K562 (cell line): ENCODE results near the gene TGFBR3L. TPM values are rescaled to one million over a fixed set of nuclear protein-coding genes. Genes with fewer than 3 reads are reported as not detected.

Experiments
- ARID2 ChIP-seq: fragments of 450-650 bp; IDR thresholded peaks from 2 replicates; pipeline ENCODE4 v1.6.1; 2017; ENCODE audit warnings: antibody characterized with exemption, mild to moderate bottlenecking
- BCOR ChIP-seq: fragments of 450-650 bp; IDR thresholded peaks from 2 replicates; pipeline ENCODE4 v1.6.1; 2016
- CBX3 ChIP-seq, 2 experiments: IDR thresholded peaks; 1 replicate in 1 of 2; 2 replicates in 1 of 2; pipeline ENCODE4 v1.6.1; 2012; ENCODE audit warnings: inconsistent platforms in 2 of 2, low read length in 2 of 2, borderline replicate concordance in 1 of 2, control low read depth in 1 of 2
- CCNT2 ChIP-seq: IDR thresholded peaks from 2 replicates; pipeline ENCODE4 v1.6.1; 2011; ENCODE audit warnings: borderline replicate concordance, low read depth, mild to moderate bottlenecking, moderate library complexity, mixed read lengths, low read length; ENCODE audit not compliant: insufficient read length; ENCODE audit errors: extremely low read depth
- DMBX1 ChIP-seq: fragments of 250-450 bp; sonication (Bioruptor Pico); IDR thresholded peaks from 2 replicates; pipeline ENCODE4 v1.8.0; 2022; ENCODE audit warnings: inconsistent platforms, mild to moderate bottlenecking, moderate library complexity, borderline replicate concordance
- DPF2 ChIP-seq: fragments of 450-650 bp; IDR thresholded peaks from 2 replicates; pipeline ENCODE4 v1.6.1; 2016
- EGR1 ChIP-seq: fragments of 450-650 bp; conservative IDR thresholded peaks from 2 replicates; pipeline ENCODE4 v1.6.1; 2017; ENCODE audit warnings: mild to moderate bottlenecking
- KAT2B ChIP-seq: IDR thresholded peaks from one replicate; pipeline ENCODE4 v1.6.1; 2012; ENCODE audit warnings: low read depth, mild to moderate bottlenecking, control low read depth, inconsistent platforms, low read length, moderate library complexity
- LEF1 ChIP-seq: fragments of 450-650 bp; IDR thresholded peaks from 2 replicates; pipeline ENCODE4 v1.6.1; 2016; ENCODE audit warnings: mild to moderate bottlenecking
- POLR2A ChIP-seq: fragments of 450-650 bp; conservative IDR thresholded peaks from 2 replicates; pipeline ENCODE4 v1.6.1; 2016
- RBFOX2 ChIP-seq: fragments of 200-400 bp; formaldehyde crosslinking; IDR thresholded peaks from 2 replicates; pipeline ENCODE4 v1.6.1; 2017; ENCODE audit warnings: low read depth, mild to moderate bottlenecking, low read length, moderate library complexity
- RFX5 ChIP-seq: IDR thresholded peaks from 2 replicates; pipeline ENCODE4 v1.6.1; 2011; ENCODE audit warnings: low read depth, mild to moderate bottlenecking, improper control_type of control experiment, low read length
- SIN3B ChIP-seq: fragments of 450-650 bp; IDR thresholded peaks from 2 replicates; pipeline ENCODE4 v1.6.1; 2017; ENCODE audit warnings: low read depth, mild to moderate bottlenecking, moderate library complexity
- SP1 ChIP-seq: sonication (generic); formaldehyde crosslinking; IDR thresholded peaks from 2 replicates; pipeline ENCODE4 v1.8.1; 2022; ENCODE audit warnings: mild to moderate bottlenecking, missing genetic modification reagents
- ZNF431 ChIP-seq: sonication (generic); formaldehyde crosslinking; IDR thresholded peaks from 2 replicates; pipeline ENCODE4 v1.8.0; 2022; ENCODE audit warnings: mild to moderate bottlenecking, missing genetic modification reagents
- ZNF584 ChIP-seq: fragments of 200-800 bp; sonication (Bioruptor generic); IDR thresholded peaks from 2 replicates; pipeline ENCODE4 v1.6.1; 2016; ENCODE audit warnings: low read depth, mild to moderate bottlenecking, missing genetic modification characterization, missing compliant biosample characterization
- ZNF785 ChIP-seq: fragments of 250-450 bp; sonication (Bioruptor Pico); IDR thresholded peaks from 2 replicates; pipeline ENCODE4 v1.4.0; 2020; ENCODE audit warnings: mild to moderate bottlenecking
- polyA plus RNA-seq, 8 experiments: library from polyadenylated mRNA; depleted of rRNA in 4 of 8; stranded (reverse) in 5 of 8; unstranded in 3 of 8; fragments of >200 nt; fragmentation: Nextera tagmentation in 2 of 8; fragmentation: Illumina TruSeq in 1 of 8; extraction: Ambion mirVana in 2 of 8; extraction: Trizol in 1 of 8; gene quantifications; 2 replicates each; pipeline versions ENCODE4 v1.2.1 to v1.2.3, GENCODE V29; 2011 to 2014; ENCODE audit warnings: inconsistent platforms in 1 of 8, missing spikeins in 1 of 8
- total RNA-seq, 7 experiments: library from RNA; depleted of rRNA in 6 of 7; stranded (reverse); fragments of >200 nt in 6 of 7; fragmentation: Illumina TruSeq in 2 of 7; extraction: Trizol in 2 of 7; gene quantifications; 2 replicates each; pipeline versions ENCODE4 v1.2.1 to v1.2.3, GENCODE V29; 2011 to 2021; ENCODE audit warnings: low replicate concordance in 1 of 7
- TF ChIP-seq, protein P1 (sequence below): fragments of 250-450 bp; sonication (Bioruptor Pico); IDR thresholded peaks from 2 replicates; pipeline ENCODE4 v1.8.0; 2022; ENCODE audit warnings: moderate library complexity, mild to moderate bottlenecking, inconsistent platforms
- TF ChIP-seq, protein P2 (sequence below): fragments of 450-650 bp; formaldehyde crosslinking; IDR thresholded peaks from 2 replicates; pipeline ENCODE4 v1.4.0; 2022; ENCODE audit warnings: missing genetic modification characterization
- TF ChIP-seq, protein P3 (sequence below): IDR thresholded peaks from 2 replicates; pipeline ENCODE4 v1.6.1; 2016; ENCODE audit warnings: missing genetic modification characterization, missing compliant biosample characterization
- TF ChIP-seq, protein P4 (sequence below): fragments of 250-450 bp; sonication (Bioruptor Pico); IDR thresholded peaks from 2 replicates; pipeline ENCODE4 v1.4.0; 2020
- TF ChIP-seq, protein P5 (sequence below): IDR thresholded peaks from 2 replicates; pipeline ENCODE4 v1.6.1; 2011; ENCODE audit warnings: borderline replicate concordance, low read depth, mild to moderate bottlenecking, moderate library complexity, low read length; ENCODE audit not compliant: insufficient read depth, poor library complexity, severe bottlenecking

Gene TGFBR3L
- total and polyA plus RNA-seq, 9 of the 15 experiments (the other 6 are each of a cell fraction or from before 2014, with no cell fraction given), result not detected

DNA sequence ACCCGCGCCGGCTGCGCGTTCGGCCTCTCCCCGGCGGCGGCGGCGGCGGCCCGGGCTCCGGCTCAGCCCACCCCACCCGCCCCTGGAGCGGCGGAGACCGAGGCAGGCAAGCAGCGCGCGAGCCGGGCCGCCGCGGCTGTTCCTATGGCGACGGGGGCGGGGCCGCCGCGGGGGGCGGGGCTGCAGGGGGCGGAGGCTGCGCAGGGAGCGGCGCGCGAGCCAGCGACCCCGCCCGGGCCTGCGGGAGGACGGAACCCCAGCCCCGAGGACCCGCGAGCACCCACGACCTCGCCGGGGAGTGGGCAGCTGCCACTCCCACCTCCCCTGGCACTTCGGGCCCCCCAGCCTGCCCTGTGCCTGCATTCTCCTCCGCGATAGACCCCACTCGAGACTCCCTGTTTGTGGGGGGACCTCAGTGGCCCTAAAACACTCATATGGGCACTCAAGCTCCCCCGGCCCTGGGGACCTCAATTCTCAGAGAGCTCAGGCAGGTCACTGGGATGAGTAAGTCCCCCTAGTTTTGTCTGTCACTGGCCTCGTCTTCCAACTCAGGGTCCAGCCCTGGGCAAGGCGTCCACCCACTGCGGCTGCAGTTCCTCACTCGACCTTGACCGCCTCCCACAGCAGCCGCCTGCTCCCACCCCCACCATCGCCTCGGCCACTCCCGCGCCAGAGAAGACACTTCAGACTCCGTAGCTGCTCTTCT, 11.5 kb downstream of the TGFBR3L start, which contains the start of gene CTXN1 (continued):
- TF ChIP-seq, protein P1, sequence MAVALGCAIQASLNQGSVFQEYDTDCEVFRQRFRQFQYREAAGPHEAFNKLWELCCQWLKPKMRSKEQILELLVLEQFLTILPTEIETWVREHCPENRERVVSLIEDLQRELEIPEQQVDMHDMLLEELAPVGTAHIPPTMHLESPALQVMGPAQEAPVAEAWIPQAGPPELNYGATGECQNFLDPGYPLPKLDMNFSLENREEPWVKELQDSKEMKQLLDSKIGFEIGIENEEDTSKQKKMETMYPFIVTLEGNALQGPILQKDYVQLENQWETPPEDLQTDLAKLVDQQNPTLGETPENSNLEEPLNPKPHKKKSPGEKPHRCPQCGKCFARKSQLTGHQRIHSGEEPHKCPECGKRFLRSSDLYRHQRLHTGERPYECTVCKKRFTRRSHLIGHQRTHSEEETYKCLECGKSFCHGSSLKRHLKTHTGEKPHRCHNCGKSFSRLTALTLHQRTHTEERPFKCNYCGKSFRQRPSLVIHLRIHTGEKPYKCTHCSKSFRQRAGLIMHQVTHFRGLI (CRISPR knock-in tag), result no peak
- no peak for TF ChIP-seq ZNF584 (CRISPR knock-in tag)
- peak; percentile 59; the same call in 1 of the 2 replicates for TF ChIP-seq RBFOX2
- TF ChIP-seq, protein P2, sequence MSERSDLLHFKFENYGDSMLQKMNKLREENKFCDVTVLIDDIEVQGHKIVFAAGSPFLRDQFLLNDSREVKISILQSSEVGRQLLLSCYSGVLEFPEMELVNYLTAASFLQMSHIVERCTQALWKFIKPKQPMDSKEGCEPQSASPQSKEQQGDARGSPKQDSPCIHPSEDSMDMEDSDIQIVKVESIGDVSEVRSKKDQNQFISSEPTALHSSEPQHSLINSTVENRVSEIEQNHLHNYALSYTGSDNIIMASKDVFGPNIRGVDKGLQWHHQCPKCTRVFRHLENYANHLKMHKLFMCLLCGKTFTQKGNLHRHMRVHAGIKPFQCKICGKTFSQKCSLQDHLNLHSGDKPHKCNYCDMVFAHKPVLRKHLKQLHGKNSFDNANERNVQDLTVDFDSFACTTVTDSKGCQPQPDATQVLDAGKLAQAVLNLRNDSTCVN (CRISPR knock-in tag), result 0 out of 2 replicates have a peak, but pooled peaks have one; percentile 57
- 0 out of 2 replicates have a peak, but pooled peaks have one; percentile 12 for TF ChIP-seq LEF1
- no peak for TF ChIP-seq KAT2B
- no peak for TF ChIP-seq DMBX1 (CRISPR knock-in tag)
- no peak for TF ChIP-seq BCOR
- TF ChIP-seq POLR2A, result peak; percentile 82
- 0 out of 2 replicates have a peak, but pooled peaks have one; percentile 42 for TF ChIP-seq DPF2
- TF ChIP-seq CCNT2, result peak; percentile 66
- TF ChIP-seq ARID2, result no peak
- TF ChIP-seq, protein P3, sequence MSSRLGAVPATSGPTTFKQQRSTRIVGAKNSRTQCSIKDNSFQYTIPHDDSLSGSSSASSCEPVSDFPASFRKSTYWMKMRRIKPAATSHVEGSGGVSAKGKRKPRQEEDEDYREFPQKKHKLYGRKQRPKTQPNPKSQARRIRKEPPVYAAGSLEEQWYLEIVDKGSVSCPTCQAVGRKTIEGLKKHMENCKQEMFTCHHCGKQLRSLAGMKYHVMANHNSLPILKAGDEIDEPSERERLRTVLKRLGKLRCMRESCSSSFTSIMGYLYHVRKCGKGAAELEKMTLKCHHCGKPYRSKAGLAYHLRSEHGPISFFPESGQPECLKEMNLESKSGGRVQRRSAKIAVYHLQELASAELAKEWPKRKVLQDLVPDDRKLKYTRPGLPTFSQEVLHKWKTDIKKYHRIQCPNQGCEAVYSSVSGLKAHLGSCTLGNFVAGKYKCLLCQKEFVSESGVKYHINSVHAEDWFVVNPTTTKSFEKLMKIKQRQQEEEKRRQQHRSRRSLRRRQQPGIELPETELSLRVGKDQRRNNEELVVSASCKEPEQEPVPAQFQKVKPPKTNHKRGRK (tag), result no peak
- TF ChIP-seq SIN3B, result no peak
- TF ChIP-seq, protein P4, sequence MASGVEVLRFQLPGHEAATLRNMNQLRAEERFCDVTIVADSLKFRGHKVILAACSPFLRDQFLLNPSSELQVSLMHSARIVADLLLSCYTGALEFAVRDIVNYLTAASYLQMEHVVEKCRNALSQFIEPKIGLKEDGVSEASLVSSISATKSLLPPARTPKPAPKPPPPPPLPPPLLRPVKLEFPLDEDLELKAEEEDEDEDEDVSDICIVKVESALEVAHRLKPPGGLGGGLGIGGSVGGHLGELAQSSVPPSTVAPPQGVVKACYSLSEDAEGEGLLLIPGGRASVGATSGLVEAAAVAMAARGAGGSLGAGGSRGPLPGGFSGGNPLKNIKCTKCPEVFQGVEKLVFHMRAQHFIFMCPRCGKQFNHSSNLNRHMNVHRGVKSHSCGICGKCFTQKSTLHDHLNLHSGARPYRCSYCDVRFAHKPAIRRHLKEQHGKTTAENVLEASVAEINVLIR (CRISPR knock-in tag), result no peak
- TF ChIP-seq ZNF431 (CRISPR knock-in tag), result no peak
- TF ChIP-seq ZNF785 (CRISPR knock-in tag), result no peak
- TF ChIP-seq RFX5, result no peak
- peak; percentile 77 for TF ChIP-seq EGR1
- TF ChIP-seq SP1, result peak; percentile 61; the same call in 1 of the 2 replicates
- no peak for TF ChIP-seq CBX3 (IDR thresholded peaks at IDR 0.05; ENCODE audit: borderline replicate concordance in 1 of 2, low read length in 2 of 2)
- TF ChIP-seq, protein P5, sequence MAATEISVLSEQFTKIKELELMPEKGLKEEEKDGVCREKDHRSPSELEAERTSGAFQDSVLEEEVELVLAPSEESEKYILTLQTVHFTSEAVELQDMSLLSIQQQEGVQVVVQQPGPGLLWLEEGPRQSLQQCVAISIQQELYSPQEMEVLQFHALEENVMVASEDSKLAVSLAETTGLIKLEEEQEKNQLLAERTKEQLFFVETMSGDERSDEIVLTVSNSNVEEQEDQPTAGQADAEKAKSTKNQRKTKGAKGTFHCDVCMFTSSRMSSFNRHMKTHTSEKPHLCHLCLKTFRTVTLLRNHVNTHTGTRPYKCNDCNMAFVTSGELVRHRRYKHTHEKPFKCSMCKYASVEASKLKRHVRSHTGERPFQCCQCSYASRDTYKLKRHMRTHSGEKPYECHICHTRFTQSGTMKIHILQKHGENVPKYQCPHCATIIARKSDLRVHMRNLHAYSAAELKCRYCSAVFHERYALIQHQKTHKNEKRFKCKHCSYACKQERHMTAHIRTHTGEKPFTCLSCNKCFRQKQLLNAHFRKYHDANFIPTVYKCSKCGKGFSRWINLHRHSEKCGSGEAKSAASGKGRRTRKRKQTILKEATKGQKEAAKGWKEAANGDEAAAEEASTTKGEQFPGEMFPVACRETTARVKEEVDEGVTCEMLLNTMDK, result no peak
